ENCODE measurements around the gene PTBP2. TPM values are rescaled to one million over a fixed set of nuclear protein-coding genes. Genes with fewer than 3 reads are reported as not detected.

Gene PTBP2
- total and polyA plus RNA-seq, 4 donors, result 2.5 to 14.6 (median 9.0) TPM

DNA sequence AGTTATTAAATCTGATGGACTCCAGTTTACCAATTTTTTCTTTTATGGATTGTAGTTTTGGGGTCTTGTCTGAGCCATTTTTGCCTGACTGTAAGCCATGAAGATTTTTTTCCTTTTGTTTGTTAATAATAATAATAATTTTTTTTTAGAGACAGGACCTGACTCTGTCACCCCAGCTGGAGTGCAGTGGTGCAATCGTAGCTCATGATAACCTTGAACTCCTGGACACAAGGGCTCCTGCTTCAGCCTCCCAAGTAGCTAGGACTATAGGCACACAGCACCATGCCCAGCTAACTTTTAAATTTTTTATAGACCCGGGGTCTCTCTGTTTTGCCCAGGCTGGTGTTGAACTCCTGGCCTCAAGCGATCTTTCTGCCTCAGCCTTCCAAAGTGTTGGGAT, 6.3 kb downstream of the PTBP2 start:
- Histone ChIP-seq H3K4me3 (ENCODE audit: low read depth in 1 of 3, low read length in 3 of 3) (no peak overlapping the region), H3K36me3 (ENCODE audit: control insufficient read depth in 4 of 4, insufficient read depth in 3 of 4, low read depth in 1 of 4, low read length in 3 of 4) (peaks cover 0 to 3% (median under 1%) of the 10 kb centered on the region in 4 donors), H3K9ac (ENCODE audit: low read depth in 1 of 2, low read length in 2 of 2) (no peak overlapping the region), H3K27me3 (ENCODE audit: control insufficient read depth in 4 of 4, insufficient read depth in 4 of 4, low read length in 3 of 4) (no peaks in the 10 kb centered on the region), H3K4me1 (ENCODE audit: control insufficient read depth in 4 of 4, insufficient read depth in 4 of 4, low read length in 3 of 4) (peaks cover 5 to 19% (median 11%) of the 10 kb centered on the region in 4 donors), H3K9me3 (ENCODE audit: control insufficient read depth in 4 of 4, low read length in 3 of 4) (no peaks in the 10 kb centered on the region), H3K27ac (ENCODE audit: low read depth in 1 of 2, low read length in 2 of 2) (no peak overlapping the region)
- 82% methylated on average over 3 of the region's 3 CpGs for WGBS
- TF ChIP-seq REST (IDR thresholded peaks at IDR 0.05) (no peak), HNF4A (conservative IDR thresholded peaks at IDR 0.05) (peak; percentile 9 to 15), FOXA1 (IDR thresholded peaks at IDR 0.05) (no peak), TAF1 (conservative IDR thresholded peaks at IDR 0.05) (no peak), YY1 (IDR thresholded peaks at IDR 0.05) (no peak), HNF4G (IDR thresholded peaks at IDR 0.05) (no peak), RXRA (IDR thresholded peaks at IDR 0.05) (no peak)
- DNase-seq (ENCODE audit: low spot score), result no peak

- Histone ChIP-seq H3K27ac (ENCODE audit: low read depth in 1 of 2, low read length in 2 of 2) (no peak overlapping the region), H3K4me1 (ENCODE audit: control insufficient read depth in 4 of 4, insufficient read depth in 4 of 4, low read length in 3 of 4) (peaks cover 5 to 13% (median 8%) of the 10 kb centered on the region in 4 donors), H3K27me3 (ENCODE audit: control insufficient read depth in 4 of 4, insufficient read depth in 4 of 4, low read length in 3 of 4) (no peaks in the 10 kb centered on the region), H3K36me3 (ENCODE audit: control insufficient read depth in 4 of 4, insufficient read depth in 3 of 4, low read depth in 1 of 4, low read length in 3 of 4) (peaks cover 0 to 6% (median 4%) of the 10 kb centered on the region in 4 donors), H3K9me3 (ENCODE audit: control insufficient read depth in 4 of 4, low read length in 3 of 4) (no peaks in the 10 kb centered on the region), H3K4me3 (ENCODE audit: low read depth in 1 of 3, low read length in 3 of 3) (no peak overlapping the region), H3K9ac (ENCODE audit: low read depth in 1 of 2, low read length in 2 of 2) (no peak overlapping the region)
- no peak for DNase-seq (ENCODE audit: low spot score)
- 88% methylated on average over 4 of the region's 4 CpGs for WGBS
- TF ChIP-seq HNF4G (IDR thresholded peaks at IDR 0.05) (no peak), ZBTB33 (IDR thresholded peaks at IDR 0.05) (no peak), FOXA1 (IDR thresholded peaks at IDR 0.05) (no peak), RXRA (IDR thresholded peaks at IDR 0.05) (no peak), FOXA2 (IDR thresholded peaks at IDR 0.05) (no peak), GABPA (IDR thresholded peaks at IDR 0.05 in 1 of 2, conservative IDR thresholded peaks at IDR 0.05 in 1 of 2) (no peak)
- TF ChIP-seq, protein P1, sequence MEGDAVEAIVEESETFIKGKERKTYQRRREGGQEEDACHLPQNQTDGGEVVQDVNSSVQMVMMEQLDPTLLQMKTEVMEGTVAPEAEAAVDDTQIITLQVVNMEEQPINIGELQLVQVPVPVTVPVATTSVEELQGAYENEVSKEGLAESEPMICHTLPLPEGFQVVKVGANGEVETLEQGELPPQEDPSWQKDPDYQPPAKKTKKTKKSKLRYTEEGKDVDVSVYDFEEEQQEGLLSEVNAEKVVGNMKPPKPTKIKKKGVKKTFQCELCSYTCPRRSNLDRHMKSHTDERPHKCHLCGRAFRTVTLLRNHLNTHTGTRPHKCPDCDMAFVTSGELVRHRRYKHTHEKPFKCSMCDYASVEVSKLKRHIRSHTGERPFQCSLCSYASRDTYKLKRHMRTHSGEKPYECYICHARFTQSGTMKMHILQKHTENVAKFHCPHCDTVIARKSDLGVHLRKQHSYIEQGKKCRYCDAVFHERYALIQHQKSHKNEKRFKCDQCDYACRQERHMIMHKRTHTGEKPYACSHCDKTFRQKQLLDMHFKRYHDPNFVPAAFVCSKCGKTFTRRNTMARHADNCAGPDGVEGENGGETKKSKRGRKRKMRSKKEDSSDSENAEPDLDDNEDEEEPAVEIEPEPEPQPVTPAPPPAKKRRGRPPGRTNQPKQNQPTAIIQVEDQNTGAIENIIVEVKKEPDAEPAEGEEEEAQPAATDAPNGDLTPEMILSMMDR (IDR thresholded peaks at IDR 0.05; ENCODE audit: low read depth, low read length, missing input control), result no peak
Observed at GRCh38 chr1:96730574-96731298, 9.2 kb downstream of the PTBP2 start.

All from liver (tissue), 9 donors.